ENCODE measurements around the gene HCK.

Gene HCK

DNA sequence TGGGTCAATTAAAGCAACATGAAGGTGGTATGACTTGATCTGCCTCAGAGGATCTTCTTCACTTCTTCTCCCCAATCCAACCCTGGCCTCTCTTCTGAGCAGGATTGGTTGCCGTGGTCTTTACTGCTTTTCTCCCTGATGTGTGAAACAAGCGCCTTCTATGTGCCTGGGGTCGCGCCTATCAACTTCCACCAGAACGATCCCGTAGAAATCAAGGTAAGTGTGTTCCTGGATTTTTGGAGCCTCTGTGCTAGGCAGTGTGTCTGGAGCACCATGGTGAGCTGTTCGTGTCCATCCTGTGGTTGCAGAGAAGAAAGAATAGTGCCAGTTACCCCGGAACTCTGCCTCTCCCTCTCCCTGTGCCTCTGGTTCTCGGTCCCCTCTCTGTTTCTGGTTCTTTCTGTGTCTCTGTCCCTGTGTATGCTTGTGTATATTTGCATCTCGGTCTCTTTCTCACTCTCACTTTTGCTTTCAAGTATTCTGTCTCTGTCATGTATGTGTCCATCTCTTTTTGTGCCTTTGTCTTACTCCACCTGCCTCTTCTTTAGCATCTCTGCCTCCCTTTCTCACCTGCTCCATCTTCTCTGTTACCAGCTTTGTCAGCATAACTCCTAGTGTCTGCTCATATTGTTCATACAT is 81.0 kb downstream of the HCK start:
- DNase-seq = no peak

GRCh38 chr20:32134026-32134425 is 82.0 kb downstream of the HCK start:
- no peak for DNase-seq

- no peak for DNase-seq
Observed at GRCh38 chr20:32135983-32136515, 84.0 kb downstream of the HCK start.

GRCh38 chr20:32138921-32139320 is 86.9 kb downstream of the HCK start:
- no peak for DNase-seq

DNA sequence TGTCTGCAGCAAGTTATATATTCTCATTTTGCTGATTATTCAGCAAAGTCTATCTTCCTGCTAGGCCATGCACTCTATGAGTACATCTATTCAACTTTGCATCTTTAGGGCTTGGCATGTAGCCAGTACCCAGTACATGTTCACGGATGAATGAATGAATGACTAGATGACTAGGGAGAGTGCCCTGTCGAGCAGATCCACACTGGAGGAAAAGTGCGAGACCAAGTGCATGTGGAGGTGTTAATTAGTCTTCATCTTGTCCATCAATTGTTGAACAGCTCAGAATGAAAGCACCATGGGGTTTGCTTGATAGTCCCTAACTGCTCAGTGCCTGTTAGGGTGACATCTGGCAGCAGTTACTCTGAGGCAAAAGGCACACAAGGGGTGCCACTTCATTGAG is 87.9 kb downstream of the HCK start:
- DNase-seq = no peak

GRCh38 chr20:32140603-32141002 is 88.6 kb downstream of the HCK start:
- no peak for DNase-seq

- DNase-seq = no peak
Observed at GRCh38 chr20:32141465-32141980, 89.5 kb downstream of the HCK start.

- no peak for DNase-seq
Observed at GRCh38 chr20:32142088-32142487, 90.0 kb downstream of the HCK start.

DNA sequence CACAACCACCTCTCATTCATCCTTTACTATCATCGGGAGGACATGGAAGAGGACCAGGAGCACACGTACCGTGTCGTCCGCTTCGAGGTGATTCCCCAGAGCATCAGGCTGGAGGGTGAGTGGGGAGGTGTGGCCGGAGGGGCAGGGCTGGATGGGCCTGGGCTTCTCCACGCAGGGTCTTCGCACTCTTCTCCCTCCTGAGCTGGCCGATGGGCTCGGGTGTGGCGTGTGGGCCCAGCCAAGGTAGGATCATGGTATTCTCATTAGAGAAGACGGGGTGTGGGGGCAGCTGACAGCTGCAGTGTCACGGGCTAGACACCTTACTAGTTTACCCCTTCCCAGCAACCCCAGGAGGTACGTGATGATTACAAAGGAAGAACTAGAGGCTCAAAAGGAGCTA is 90.9 kb downstream of the HCK start:
- DNase-seq = no peak

- no peak for DNase-seq
Observed at GRCh38 chr20:32144898-32145662, 93.0 kb downstream of the HCK start.

GRCh38 chr20:32149566-32150170 is 97.6 kb downstream of the HCK start:
- no peak for DNase-seq

DNA sequence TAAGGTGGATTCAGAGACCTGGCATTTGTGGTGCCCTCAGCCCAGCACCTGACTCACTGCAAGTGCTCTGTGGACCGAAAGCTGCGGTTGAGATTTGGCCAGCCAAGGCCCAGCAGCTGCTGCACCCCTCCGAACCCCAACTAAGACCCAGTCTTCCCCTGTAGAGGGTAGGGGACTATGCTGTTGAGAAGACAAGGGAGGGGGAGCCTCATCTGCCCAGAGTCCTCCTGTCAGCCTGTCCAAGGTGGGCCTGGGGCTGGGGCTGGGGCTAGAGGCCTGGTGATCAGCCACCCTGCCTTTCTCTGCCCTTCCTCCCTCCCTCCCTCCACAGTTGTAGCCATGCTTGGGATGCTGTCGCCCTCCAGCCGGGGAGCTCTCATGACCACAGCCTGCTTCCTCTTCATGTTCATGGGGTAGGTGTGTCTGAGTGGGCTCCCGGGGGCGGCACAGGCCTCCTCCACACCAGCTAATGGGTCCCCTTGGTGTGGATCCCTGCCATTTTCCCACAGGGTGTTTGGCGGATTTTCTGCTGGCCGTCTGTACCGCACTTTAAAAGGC is 98.3 kb downstream of the HCK start:
- no peak for DNase-seq
